Vagina (tissue), 2 donors: ENCODE data around the gene VSIG4.

Source experiments
- CTCF ChIP-seq, 3 experiments: fragments of 450-650 bp in 2 of 3; fragments of 200-600 bp in 1 of 3; sonication (generic) in 1 of 3; IDR thresholded peaks; one replicate each; pipeline ENCODE4 v1.5.1; 2017 to 2019; ENCODE audit warnings: antibody characterized with exemption in 3 of 3, mild to moderate bottlenecking in 2 of 3, moderate library complexity in 2 of 3
- POLR2A ChIP-seq, 2 donors: fragments of 450-650 bp; IDR thresholded peaks; one replicate each; pipeline ENCODE4 v1.6.1; 2017; ENCODE audit warnings: antibody characterized with exemption in 2 of 2, mild to moderate bottlenecking in 2 of 2, moderate library complexity in 2 of 2
- POLR2AphosphoS5 ChIP-seq, 2 donors: sonication (generic); formaldehyde crosslinking; IDR thresholded peaks; one replicate each; pipeline ENCODE4 v1.9.0; 2017; ENCODE audit warnings: antibody characterized with exemption in 2 of 2, mild to moderate bottlenecking in 2 of 2, low read depth in 1 of 2; ENCODE audit not compliant: insufficient read depth in 1 of 2

GRCh38 chrX:66000628-66001272 is 39.1 kb downstream of the VSIG4 start:
- TF ChIP-seq POLR2AphosphoS5 (IDR thresholded peaks at IDR 0.05; ENCODE audit: insufficient read depth in 1 of 2, low read depth in 1 of 2) (no peak), CTCF (IDR thresholded peaks at IDR 0.05) (no peak), POLR2A (IDR thresholded peaks at IDR 0.05) (no peak)
